HK-2 (cell line): ENCODE results near the gene BICRA.

Source experiments
- DNase-seq: peaks from one replicate; pipeline ENCODE4 v3.0.0-alpha.2; 2018; ENCODE audit not compliant: unreplicated experiment

Gene BICRA

GRCh38 chr19:47693489-47693888, 84.6 kb downstream of the BICRA start:
- no peak for DNase-seq

GRCh38 chr19:47693903-47694302, 85.0 kb downstream of the BICRA start:
- DNase-seq: no peak

- no peak for DNase-seq
Measured at GRCh38 chr19:47694466-47695273, 85.7 kb downstream of the BICRA start.

GRCh38 chr19:47695533-47696262, 86.8 kb downstream of the BICRA start:
- DNase-seq: no peak

- DNase-seq: no peak
Measured at GRCh38 chr19:47696635-47697034, 87.7 kb downstream of the BICRA start.

GRCh38 chr19:47697863-47698609, 89.1 kb downstream of the BICRA start:
- peak; percentile 82 for DNase-seq

- no peak for DNase-seq
Measured at GRCh38 chr19:47698631-47699359, 89.9 kb downstream of the BICRA start.

- DNase-seq: peak; percentile 62
Measured at GRCh38 chr19:47699360-47699917, 90.5 kb downstream of the BICRA start.

- no peak for DNase-seq
Measured at GRCh38 chr19:47700934-47701716, 92.2 kb downstream of the BICRA start.

- DNase-seq: no peak
Measured at GRCh38 chr19:47701717-47702552, 93.0 kb downstream of the BICRA start.

GRCh38 chr19:47702671-47703070, 93.7 kb downstream of the BICRA start:
- no peak for DNase-seq

GRCh38 chr19:47703301-47703700, 94.4 kb downstream of the BICRA start:
- no peak for DNase-seq

GRCh38 chr19:47704024-47704423, 95.1 kb downstream of the BICRA start:
- DNase-seq: no peak

- DNase-seq: no peak
Measured at GRCh38 chr19:47704656-47705055, 95.7 kb downstream of the BICRA start.

GRCh38 chr19:47707135-47707925, 98.4 kb downstream of the BICRA start:
- peak; percentile 77 for DNase-seq

GRCh38 chr19:47711652-47712242, 102.8 kb downstream of the BICRA start:
- no peak for DNase-seq

- DNase-seq: peak; percentile 82
Measured at GRCh38 chr19:47713046-47714021, 104.4 kb downstream of the BICRA start, which contains the start of gene EHD2. Gene EHD2 (plus strand): TSS chr19:47713422. CDS start chr19:47716613, 3,191 bp downstream.
